GM19099 (cell line): ENCODE measurements around the gene NEMP1.

Source experiments
- POLR2A ChIP-seq: IDR thresholded peaks from 3 replicates; pipeline ENCODE4 v1.6.1; 2011; ENCODE audit warnings: low read depth; ENCODE audit not compliant: insufficient read length; ENCODE audit errors: extremely low read depth

Gene NEMP1

DNA sequence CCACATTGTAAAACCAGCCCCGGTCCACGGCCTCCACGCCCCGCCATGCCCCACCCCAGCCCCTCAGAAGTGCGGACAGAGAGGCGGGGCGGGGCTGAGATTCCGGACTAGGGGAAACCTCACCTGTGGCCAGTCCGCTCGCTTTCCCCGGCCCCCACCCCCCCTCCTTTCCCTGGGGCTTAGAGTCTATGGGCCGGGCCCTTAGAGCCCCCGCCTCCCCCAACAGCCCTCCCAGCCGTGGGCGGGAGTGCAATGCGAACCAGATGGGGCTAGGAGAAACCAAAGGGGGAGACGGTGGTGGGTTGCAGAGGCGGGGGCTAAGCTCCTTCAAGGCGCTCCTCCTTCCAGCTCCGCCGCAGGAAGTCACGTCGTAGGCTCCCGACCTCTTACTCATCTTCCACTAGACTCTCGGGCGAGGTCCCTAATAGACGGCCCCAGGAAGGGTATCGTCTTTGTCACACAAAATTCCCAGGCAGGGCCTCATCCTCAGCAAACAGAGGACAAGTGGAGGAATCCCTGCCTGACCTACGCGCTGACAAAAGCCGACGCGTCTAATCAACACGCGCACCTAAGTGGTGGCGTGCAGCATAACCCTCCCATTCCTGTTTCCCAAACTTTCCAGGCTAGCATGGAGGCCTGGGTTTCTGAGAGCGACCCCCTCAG lies 9.2 kb upstream of the NEMP1 start:
- TF ChIP-seq POLR2A = peak; percentile 39

DNA sequence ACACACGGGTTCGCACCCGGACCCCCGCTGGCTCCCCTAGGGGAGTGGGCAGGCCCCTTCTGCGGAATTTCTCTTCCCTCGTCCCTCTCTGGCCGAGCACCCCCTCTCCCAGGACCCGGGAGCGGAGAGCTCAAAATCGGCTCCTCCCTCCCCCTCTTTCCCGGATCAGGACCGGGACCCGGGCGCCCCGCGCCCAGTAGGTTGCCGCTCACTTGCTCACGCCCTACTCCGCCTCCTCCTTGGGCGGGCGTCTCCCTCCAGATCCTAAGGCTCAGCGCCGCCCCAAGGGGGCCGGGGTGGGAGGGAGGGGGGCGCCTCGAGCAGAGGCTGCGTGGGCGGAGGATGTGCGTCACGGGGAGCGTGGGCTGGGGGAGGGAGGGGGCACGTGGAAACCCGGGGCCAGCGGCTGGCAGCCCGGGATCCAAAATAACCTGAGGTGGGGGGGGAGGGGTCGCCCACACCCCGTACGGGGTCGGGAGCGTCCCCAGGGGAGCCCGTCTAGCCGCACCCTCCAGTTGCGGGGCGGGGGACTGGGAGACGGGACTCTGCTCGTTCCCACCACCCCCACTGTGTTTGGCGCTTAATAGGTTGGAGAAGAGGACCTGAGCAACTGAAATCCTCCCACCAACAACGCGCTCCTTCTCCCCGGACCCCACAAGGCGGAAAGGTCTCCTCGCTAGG lies 8.6 kb upstream of the NEMP1 start:
- TF ChIP-seq POLR2A = peak; percentile 59

DNA sequence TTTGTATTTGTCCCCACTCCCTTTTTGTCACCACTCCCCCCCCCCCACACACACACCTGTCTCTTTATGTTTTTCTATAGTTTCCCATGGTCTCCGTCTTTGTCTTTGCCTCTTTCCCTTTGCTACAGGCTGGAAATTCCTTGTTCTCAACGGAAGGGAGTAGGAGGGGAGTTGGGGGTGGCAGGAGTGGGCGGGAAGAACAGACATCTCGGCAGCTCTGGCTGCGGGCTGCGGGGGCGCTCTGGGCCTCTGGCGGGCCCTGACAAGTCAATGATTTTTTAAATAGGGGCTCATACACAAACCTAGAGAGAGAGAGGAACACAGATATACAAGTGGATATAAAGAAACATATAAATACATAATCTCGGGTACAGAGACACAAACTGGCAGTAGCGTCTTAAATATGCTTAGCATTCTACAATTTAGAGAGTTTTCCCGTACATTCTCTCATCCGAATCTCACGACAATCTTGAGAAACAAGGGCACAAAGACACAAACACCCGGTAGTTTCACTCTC lies 8.0 kb upstream of the NEMP1 start:
- peak; percentile 29 for TF ChIP-seq POLR2A

DNA sequence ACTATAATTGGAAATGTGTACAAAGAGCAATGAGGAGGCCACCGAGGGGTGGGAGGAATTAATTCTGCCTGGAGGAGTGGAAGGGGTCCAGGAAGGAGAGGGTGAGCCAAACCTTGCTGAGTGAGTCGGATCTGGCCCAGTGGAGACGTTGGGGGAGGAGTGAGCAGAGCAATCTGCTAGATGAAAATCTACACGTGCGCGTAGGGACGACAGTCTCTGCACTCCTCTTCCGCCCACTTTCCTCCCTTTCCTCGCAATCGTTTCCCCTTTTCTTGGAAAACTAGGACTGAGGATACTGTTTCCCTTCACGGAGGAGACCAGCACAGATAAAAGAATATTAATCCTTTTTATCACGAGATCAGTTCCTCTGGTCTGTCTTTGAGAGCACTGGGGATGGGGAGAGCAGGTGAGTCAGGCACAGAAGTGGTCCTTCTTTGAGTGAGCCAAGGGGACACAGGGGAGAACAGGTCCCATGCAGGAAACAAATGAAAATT lies 7.5 kb upstream of the NEMP1 start:
- peak; percentile 17 for TF ChIP-seq POLR2A

DNA sequence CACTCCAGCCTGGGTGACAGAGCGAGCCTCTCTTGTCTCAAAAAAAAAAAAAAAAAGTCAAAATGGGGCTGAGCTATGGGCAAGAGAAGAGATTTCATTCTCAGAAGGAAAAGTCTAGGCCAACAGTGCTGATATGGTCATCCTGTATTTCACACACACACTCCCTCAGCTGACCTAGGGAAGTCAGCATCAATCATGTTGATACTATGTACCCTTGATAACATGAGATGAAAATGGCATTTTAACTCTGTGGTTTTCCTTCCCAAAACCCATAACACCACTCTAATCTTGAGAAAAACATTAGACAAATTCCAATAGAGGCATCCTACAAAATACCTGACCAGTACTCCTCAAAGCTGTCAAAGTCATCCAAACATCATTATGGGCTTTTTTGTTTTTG lies 2.3 kb upstream of the NEMP1 start:
- TF ChIP-seq POLR2A = no peak

DNA sequence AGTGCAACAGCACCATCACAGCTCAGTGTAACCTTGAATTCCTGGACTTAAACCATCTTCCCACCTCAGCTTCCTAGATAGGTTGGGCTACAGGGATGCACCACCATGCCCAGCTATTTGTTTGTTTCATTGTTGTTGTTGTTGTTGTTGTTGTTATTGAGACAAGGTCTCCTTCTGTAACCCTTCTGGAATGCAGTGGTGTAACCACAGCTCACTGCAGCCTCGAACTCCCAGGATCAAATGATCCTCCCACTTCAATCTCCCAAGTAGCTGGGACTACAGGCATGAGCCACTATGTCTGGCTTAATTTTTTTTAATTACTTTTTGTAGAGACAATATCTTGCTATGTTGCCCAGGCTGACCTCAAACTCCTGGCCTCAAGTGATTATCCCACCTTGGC lies 1.2 kb upstream of the NEMP1 start:
- no peak for TF ChIP-seq POLR2A

DNA sequence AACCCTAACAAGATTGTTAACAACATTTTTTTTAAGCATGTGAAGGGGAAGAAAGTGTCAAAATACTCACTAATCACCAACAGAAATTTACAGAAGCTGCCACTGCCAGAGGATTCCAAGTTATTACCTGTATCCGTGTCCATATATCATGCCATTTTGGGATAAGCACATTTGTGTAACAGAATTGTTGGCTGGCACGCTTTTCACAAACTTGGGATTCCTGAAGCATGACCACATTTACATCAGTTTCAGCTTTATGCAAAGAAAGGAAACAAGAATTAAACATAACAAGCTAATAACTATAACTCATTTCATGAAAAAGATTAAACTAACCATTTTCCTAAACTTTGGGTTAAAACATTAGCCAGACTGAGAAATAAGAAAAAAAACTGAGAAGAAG lies 5.9 kb downstream of the NEMP1 start:
- no peak for TF ChIP-seq POLR2A

DNA sequence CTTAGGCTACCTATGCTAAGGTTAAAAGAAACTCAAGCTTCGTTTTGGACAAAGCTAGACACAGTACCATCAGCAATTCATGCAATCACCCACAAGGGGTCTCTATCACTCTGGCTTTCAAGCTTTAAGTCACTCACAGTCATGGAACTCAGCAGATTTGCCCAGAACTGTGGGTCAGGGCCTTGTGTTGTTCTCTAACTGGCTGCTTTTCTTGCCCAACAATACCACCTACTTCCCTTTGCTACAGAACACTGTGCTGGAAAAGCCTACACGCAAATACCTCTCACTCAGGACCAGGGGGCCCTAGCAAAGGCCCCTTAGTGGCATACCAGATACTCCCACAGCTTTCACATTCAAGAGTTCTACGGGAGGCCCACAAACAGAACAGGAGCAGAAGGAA lies 9.1 kb downstream of the NEMP1 start:
- no peak for TF ChIP-seq POLR2A

DNA sequence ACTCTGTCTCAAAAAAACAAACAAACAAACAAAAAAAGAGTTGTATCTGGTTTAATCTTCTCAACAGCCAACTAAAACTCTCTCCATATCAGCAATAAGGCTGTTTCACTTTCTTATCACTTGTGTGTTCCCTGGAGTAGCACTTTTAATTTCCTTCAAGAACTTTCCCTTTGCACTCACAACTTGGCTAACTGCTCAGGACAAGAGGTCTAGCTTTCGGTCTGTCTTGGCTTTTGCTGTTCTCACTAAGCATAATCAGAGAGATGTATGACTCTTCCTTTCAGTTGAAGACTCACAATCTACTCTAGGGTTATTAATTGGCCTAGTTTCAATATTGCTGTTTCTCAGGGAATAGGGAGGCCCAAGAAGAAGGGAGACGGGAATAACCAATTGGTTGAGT lies 12.3 kb downstream of the NEMP1 start:
- no peak for TF ChIP-seq POLR2A

DNA sequence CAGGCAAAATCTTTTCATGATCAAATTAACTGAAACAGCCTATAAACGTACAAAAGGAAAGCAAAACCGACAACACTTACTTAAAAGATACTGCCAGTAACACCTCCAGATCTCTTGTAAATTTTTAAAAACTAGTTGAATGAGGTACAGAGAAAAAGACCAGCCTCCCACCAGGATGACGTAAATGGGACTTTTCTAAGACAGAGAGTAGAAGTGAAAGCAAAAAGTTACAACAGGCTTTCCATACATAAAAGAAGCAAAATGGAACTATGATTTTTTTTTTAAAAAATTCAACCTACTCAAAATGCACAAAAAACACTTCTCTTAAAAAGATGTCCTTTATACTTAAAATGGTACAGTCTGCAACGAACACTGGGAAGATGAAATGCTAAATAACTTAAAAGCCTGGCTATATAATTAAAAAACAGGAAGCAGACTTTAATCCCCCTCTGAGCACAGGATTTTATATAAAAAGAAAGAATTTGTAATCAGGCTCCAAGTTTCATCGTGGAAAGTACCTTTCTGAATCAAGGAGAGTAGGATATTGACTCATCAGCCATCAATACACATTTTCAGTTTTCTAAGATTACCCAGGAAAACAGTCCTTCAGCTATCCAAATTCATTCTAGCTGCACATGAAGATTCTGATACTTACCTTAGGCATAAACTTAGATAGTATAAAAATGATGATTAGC lies 14.5 kb downstream of the NEMP1 start:
- TF ChIP-seq POLR2A = no peak

DNA sequence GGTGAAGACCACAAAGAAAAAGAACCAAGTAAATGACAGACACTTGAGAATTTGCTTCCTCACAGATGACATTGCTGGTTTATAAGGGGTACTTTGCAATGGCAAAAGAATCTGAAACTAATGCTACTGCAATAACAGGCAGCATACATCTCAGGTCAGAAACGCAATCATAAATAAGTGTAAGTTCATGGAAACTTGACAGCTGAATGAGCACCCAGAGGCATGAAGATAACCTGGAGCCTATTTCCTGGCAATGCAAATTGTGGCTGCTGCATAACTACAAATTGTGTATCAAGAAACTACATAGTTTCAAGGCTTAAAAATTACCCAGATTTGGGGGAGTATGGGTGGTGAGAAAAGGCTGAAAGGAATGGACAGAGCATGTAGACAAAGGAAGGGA lies 20.1 kb downstream of the NEMP1 start:
- TF ChIP-seq POLR2A = peak; percentile 16

DNA sequence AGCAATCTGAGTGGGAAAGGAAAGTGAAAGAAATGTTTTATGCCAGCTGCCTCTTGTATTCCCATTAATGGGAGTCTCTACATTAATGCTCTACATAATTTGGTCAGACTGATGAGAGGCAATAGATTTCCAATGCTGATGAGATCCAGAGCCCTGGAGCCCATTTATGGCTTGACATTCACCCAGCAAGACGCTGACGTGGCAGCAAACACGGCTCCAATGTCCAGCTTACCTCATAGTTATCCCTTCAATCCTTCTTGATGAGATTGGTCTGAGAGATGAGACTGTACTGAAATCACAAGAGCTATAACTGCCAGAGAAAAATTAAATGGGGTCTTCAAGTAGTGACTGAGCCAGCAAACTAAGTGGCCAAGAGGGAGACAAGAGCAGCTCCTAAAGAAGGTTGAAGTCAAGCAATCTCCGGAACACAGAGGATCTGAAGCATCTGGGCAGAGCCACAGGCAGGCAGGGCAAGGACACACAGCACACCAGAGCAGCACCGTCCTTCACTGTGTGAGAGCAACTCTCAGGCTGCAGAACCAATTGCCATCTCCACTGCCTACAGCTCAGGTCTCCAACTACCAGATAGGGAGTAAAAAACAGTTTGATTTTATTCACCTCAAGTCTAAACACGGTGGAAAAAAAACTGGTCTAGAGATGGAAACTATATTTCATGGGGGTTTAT lies 21.4 kb downstream of the NEMP1 start:
- TF ChIP-seq POLR2A = no peak

DNA sequence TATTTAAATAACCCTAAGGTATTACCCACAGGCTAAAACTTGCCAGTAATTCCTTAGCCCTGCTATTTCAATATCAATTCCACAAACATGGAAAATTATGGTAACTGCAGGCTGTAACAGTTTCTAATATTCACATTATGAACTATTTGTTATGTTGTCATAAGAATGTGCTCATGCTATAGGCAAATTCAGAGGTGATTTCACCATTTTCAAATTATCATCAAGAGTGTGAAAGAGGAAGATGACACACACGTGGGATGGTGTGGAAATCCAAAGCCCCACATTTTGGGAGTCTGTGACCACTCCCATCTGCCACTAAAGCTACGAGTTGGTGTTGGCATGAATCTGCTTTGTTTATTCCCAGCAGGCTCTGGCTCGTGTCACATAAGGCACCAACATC lies 22.8 kb downstream of the NEMP1 start:
- TF ChIP-seq POLR2A = no peak

DNA sequence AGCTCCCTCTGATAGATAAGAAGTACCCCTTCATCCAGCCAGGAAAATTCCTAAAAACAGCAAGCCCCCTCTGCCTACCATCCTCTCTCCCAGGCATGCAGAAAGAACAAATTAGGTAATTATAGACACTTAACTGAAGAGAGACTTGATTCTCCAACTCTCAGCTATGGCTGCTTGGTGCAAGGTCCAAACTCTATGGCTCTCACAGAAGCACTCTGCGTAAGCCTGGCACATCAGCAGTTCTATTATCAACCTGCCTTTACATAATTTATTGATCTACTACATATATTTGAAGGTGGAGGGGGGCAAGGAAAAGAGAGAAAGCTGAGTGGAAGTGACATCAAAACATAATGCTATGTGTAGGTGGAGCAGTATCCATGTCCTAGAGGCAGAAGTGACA lies 27.6 kb downstream of the NEMP1 start:
- TF ChIP-seq POLR2A = no peak

DNA sequence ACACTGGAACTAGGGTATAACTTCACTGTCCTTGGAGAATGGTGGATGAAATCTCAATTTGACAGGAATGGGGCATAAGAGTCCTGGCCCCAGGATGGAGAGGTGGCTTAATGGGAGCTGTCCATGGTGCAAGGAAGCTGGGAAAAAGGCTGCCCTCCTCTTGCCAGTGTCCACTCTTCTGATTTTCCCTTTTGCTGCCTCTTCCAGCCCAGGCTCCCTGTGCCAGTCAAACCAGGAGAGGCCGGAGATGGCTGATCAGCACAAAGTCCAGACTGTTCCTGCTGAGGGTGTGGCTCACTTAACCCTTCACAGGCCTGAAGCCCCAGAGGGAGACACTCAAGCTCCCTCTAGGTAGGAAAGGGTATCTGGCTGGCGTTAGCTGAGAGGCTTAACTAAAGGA lies 28.7 kb downstream of the NEMP1 start, which contains the start of gene MYO1A:
TSS of gene MYO1A (minus strand) at position 240 of the 400 bp plus-strand sequence. CDS start 1,806 bp downstream, outside the sequence.
- no peak for TF ChIP-seq POLR2A
